Smooth muscle cell of the brain vasculature (primary cell): Measurements from ENCODE around the gene ITPKA.
"Not testable (repeated sequence)": the region's sequence is repeated elsewhere in the genome, so short reads cannot be mapped to it uniquely, and the experiment has no call there.

Source experiments
- DNase-seq: peaks from one replicate; pipeline ENCODE4 v3.0.0-alpha.2; 2012; ENCODE audit warnings: low read depth, low spot score

Gene ITPKA

DNA sequence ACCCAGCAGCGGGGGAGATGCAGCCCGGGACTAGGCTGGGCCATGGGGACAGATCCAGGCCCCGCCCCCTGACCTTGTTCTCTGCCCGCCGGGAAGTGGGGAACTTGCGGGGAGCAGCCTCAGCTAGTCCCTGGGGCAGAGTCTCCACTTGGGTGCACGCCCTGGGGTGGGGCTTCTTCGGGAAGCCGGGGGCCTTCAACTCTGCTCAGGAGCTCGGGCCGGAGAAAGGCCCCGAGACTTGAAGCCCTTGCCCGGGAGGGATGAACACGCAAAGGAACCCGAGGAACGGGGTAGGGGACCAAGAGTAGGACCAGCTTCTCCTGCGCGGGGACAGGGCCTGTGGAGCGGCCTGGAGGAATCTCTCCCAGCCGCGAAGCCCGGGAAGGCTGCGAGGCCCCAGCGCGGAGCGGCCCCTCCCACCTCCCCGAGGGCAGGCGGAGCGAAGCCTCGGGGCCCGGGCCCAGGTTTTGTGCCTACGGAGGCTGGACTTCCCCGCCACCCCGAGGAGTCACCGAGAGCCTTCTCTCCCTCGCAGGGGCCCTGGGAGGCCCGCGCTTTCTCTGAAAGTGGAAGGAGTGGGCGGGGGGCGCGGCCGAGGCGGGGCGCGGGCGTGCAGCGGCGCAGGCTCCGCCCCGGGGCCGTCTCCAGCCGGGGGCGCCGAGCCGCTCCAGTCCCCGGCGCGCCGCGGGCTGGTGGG, at the start of gene ITPKA:
TSS of gene ITPKA (plus strand) at position 670 of the 697 bp plus-strand sequence. CDS start 54 bp downstream, outside the sequence.
- DNase-seq, result no peak

DNA sequence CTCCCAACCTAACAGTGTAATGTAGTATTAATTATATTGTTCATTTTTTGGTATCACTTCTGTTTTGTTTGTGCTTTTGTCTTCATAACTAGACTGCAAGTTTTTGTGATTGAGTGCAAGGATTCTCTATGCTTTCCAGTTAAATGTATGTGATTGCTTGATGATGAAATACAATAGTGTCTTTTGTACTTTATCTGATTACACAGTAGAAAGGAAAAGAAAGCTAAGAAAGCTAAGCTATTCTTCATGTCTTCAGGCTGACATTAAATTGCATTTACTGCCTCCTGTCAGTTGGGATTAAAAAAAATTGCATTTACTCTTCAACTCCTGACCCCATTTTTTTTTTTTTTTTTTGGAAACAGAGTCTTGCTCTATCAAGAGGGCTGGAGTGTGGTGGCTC, 48.3 kb upstream of the ITPKA start:
- DNase-seq, result no peak

DNA sequence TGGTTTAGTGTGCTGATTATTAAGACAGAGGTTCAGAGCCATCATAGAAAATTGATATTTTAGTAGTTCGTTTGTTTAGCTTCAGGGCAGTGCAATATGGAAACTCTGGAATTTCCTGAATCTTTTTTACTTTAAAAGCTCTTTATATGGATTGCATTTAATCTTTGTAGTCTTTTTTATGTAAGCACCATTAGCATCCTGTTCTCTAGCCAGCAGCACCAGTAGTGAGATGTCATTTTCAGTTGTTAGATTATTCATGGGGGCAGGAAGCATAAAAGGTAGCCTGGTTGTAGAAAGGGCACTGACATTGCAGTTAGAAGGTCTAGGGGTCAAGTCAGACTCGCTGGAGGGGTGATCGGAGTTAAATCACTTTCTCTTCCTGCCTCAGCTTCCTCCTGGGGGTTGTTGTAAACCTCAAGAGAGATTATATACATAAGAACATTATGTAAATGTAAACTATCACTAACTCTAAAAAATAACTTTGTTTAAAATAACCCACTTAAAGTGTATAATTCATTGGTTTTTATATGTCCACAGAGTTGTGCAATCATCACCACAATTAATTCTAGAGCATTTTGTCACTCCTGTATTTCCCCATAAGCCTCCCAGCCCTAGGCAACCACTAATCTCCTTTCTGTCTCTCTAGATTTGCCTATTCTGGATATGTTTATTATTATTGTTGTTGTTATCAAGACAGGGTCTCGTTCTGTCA, 31.4 kb upstream of the ITPKA start:
- DNase-seq, result no peak

DNA sequence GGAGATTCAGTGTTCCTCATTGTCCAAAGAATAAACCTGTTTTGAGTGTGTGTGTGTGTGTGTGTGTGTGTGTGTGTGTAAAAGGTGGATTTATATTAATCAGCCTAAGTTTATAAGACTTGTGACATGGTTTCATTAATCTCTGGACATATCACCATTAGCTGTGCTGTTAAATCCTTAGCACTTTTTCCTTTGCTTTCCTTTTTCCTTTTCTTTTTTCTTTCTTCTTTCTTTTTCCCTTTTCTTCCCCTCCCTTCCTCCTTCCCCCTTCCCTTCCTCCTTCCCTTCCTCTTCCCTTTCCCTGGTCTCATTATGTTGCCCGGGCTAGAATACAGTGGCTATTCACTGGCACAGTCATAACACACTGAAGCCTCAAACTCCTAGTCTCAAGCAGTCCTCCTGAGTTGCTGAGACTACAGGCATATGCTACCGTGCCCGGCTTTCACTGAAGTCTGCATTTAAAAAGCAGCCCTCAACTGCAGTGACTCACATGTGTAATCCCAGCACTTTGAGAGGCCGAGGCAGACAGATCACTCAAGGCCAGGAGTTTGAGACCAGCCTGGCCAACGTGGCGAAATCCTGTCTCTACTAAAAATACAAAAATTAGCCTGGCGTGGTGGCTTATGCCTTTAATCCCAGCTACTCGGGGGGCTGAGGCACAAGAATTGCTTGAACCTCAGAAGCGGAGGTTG, 28.6 kb upstream of the ITPKA start:
- DNase-seq, result no peak

DNA sequence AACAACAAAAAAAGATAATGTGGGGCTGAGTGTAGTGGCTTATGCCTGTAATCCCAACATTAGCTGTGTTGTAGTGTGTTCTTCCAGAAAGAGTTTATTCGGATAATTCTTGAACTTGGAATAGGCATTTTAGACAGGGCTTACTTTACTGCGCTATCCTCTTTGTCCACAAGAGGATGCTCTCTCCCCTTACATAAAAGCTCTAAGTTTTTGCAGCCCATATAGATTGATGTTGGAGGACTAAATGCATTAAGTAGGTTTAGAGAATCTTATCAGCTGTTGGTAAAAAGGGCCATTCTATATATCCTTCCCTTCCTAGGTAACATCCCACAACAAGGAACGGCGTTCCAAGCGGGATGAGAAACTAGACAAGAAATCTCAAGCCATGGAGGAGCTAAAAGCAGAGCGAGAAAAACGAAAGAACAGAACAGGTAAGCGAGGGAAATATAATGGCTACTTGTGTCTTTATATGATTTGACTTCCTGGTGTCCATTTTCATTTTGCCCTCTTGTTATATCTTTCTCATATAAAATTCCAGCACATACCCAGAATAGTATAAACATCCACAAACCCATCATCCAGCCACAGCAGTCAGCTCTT, 27.8 kb upstream of the ITPKA start:
- DNase-seq, result peak; percentile 18

DNA sequence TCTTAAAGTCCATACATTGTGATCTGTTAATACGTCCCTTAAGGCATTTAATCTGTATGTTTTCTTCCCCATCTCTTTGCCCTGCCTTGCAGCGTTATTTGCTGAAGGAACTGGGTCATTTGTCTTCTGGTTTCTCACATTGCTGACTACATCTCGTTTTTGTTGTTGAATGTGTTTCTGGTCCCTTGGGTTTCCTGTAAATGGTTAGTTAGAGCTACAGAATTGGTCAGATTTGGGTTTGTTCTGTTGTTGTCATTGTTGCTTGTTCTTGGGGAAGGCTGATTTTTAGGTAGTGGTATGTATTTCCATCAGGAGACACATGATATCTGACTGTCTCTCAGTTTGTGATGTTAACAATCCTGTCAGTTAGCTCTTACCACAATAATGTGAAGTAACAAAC, 27.0 kb upstream of the ITPKA start:
- DNase-seq, result no peak

DNA sequence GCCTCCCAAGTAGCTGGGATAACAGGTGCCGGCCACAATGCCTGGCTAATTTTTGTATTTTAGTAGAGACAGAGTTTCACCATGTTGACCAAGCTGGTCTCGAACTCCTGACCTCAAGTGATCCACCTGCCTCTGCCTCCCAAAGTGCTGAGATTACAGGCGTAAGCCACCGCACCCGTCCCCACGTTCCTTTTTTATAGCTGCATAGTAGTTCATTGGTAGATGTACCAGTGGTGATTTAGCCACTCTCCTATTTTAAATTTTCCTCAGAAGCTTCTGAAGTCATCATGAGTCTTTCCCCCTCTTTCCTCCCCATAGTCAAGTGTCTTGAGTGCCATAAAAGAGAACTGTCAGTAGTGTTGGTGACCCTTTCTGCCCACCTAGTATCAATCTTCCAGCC, 24.0 kb upstream of the ITPKA start:
- not testable (repeated sequence) for DNase-seq

DNA sequence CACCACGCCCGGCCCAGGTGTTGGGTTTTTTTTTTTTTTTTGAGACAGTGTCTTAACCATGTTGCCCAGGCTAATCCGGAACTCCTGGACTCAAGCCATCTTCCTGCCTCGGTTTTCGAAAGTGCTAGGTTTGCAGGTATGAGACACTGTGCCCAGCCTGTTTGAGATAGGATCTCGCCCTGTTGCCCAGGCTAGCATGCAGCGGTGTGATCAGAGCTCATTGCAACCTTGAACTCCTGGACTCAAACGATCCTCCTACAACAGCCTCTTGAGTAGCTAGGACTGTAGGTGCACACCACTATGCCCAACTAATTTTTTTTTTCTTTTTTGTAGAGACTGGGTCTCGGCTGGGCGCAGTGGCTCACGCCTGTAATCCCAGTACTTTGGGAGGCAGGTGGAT, 20.3 kb upstream of the ITPKA start:
- no peak for DNase-seq

DNA sequence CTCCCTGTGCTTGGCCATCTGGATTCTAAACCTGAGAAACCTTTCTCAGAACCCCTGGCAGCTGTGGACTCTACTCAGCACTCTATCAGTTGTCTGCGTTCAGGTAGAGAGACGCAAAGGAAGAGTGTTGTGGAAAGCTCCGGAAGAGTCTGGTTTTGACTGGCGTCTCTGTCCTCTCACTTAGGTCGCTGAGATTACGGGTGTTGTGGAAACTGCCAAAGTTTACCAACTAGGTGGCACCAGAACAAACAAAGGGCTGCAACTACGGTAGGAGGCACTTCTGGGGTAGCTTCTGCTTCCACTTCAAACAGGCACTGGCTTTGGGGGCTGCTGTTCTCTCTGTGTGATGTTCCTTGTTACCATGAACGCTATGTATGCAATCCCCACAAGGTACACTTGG, 19.2 kb upstream of the ITPKA start:
- DNase-seq, result no peak

DNA sequence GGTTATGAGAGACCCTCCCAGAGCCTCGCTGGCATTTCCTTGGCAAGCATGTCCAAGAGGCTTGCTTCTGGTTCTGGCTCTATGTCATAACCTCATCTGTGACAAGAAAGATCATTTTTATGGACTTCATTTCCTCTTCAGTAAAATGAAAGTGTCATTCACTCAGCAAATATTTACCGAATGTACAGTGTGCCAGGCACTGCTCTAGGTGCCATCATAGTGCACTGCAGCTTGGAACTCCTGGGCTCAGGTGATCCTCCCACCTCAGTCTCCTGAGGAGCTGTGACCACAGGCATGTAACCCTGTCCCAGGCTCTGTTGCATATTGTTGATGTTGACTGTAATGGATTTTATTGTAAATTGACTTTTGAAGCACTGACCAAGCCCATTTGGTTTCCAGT, 18.7 kb upstream of the ITPKA start:
- DNase-seq, result no peak

DNA sequence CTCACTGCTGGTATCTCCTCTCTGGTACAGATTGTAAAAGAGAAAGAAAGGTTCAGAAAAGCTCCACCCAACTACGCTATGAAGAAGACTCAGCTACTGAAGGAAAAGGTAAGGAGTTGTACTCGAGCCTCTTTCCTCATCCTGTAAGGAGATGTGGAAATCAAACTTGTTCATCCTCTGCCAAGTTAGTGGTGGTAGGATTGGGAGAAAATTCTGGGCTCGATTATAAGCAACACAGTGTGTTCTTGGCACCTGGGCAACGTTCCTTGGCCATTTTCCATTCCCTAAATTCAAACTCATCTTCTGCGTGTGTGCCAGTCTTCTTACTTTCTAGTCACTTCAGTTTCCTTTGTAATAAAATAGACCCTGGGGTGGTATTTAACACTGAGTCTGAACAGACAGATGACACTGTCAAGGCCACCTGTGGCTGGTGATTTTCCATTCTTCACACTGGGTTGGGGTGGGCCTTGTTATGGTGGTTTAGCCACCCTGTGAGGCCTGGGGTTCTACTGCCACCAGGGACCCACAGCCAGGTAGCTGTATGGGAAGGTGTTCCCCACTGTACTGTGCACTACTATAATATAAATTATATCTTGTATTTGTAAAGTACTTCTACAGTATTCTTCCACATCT, 17.1 kb upstream of the ITPKA start:
- no peak for DNase-seq

DNA sequence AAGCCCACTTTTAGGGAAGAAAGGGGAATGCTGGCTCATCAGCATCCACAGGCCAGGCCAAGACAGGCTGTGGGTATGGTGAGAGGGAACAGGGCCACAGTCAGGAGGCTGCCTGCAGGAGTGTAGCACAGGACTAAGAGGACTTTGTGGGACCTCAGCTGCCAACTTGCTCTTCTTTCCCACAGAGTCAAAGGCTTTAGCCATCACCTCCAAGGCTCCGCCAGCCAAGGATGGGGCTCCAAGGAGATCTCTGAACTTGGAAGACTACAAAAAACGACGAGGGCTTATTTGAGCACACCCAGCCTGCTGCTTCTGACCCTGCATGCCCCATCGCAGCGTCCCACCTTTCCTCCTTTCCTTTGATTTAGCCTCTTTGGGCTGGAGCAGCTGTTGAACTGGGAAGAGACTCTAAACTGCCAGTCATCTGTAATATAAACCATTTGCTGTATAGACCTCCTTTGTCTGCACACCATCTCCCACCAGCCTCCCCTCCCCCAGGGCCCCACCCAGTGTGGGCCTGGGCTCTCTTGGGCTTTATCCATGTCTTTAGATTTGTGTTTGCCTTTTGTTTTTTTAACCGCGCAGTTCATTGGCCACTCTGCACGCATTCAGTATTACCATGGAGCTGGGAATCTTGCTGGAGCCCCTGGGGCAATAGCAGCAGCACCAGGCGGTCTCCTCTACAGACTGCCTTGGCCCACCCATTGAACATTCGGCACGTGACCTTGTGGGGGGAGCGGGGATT, 13.1 kb upstream of the ITPKA start:
- DNase-seq, result no peak

DNA sequence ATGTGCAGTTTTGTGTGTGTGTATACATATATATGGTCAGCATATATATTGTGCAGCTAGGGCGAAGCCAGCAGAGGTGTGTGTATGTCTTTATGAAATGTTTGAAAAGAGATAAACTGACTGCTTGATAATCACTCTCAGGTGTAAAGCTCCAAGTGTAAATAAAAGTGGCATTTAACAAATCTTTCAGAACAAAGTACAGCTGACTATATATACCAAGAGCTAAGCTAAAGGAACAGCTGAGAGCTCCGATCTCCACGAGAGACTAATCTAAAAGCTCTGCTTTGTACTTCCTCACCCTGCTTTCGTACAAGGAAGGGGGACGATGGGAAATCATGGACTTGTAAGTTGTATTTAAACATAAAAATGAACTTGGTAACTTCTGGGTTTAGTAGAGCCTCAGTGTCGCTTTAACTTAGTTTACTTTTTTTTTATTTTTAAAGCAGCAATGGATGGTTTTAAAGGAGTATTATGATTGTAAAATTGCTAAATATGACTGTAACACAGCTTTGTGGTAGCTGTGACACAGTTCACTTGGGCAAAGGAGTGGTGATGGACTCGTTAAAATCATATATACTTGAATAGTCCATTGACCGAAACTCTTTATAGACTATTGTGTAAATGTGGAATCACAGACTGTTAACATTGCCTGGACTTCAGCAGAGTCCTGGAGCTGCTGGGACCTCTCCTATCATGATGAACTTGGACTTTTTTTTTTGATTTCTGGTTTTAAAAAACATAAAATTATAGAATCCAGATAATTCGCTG, 11.4 kb upstream of the ITPKA start:
- no peak for DNase-seq

DNA sequence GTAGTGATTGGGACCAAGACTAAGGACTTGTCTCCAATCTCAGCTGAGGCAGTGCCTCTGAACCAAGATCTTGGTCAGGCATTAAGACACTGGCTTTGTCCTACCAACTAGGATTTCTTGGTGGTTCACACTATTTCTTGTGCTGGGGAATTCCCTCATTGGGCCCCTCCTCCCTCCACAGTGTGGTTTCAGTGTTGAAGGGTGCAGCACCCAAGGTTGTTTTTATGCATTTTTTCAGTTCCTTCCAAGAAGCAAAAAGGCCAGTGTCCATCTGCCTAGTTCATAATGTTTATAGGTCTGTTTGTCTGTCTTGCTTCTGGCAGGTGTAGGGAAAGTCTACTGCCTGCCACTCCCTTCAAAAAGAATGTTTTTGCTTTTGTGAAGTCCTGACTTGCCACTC, 10.6 kb upstream of the ITPKA start:
- DNase-seq, result no peak

DNA sequence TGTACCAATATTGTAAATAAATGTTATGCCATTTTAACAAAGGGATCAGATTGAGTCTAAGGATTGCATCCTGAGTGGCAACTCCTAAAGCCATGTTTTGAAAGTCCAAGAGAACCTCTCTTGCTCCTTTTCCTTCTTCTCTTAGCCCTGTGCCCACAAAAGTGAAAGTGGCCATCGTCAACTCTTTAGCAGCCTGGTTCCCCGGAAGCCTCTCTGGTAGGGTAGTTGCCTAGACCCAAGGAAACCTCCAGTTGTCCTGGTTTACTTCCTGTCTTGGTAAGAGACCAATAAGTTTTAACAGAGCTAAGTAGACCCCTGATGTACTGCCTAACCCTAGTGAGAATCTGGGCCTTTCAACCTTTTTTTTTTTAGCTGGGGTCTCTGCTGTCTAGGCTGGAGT, 10.2 kb upstream of the ITPKA start:
- no peak for DNase-seq

DNA sequence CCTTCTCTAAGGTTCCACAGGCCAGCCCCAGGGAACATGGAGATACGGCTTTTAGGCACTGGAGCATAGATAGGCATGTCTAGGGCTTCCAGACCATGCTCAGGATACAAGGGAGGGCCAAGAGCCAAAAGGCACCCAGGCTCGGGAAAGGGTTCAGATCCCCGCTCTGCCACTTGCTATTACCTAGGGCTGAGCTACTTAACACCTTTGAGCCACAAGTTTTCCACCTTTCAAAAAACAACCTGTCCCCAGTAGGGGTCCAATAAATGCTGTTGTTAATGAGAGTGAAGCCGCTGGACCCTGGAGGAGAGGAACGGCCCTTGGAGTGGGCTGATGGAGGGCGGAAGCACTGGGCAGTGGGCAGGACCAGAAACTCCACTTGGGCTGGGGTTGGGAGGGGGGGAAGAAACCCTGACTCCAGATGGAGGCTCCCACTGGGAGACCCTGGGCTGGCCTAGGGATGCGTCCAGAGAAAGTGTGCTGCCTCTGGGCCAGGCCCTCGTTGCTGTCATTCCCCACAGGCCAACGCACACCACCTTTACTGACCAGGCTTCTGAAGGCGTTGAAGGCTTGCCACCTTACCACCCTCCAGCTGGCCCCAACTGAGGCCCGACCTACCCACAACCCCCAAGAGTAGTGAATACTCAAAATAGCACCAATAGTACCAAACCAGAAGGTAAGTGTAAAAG, 8.6 kb upstream of the ITPKA start:
- DNase-seq, result no peak

DNA sequence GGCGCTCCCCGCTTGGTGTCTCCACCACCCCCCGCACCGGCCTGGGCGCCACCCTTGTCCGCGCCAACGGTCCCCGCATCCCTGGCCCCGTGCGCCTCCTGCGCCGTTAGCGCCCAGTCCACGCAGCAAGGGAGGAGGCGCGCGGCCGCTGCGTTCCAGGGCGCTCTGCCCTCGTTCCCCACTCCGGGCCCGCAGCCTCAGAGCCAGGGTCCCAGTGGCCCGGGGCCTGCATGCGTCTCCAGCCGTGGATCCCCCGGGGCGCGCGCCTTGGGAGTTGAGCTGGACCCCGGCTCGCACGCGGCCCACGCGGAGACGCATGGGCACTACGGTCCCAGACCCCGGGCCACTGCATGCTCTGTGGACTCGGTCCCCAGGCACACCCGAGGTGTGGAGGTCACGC, 7.4 kb upstream of the ITPKA start:
- DNase-seq, result no peak

DNA sequence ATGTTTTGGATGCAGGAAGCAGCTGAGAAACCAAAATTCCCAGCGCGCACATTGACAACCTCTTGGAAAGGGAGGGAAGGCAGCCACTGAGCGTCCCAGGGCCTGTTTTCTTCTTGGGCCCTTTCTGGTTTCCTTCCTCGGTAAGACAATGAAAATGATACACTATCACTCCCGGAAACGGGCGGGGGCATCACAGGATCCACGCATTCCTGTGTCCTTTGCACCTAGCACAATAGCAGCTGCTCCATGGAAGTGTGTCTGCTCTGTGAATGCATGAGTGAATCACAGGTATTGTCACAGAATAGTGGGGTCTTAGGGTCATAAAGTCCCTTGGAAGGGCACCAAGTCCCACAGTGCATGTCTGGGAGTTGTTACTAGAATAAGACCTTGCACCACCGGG, 6.3 kb upstream of the ITPKA start:
- no peak for DNase-seq

DNA sequence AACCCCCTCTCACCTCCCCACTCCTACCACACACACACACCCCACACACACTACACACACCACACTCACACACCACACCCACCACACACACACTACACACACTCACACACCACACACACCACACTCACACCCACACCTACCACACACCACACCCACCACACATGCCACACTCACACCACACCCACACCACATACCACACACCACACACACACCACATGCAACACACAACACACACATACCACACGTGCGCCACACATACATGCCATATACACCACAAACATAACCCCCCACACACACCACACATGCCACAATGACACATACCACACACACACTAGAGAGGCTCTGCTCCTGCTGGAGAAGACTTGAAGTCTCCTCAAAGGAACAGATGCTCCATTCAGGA, 5.9 kb upstream of the ITPKA start:
- no peak for DNase-seq

DNA sequence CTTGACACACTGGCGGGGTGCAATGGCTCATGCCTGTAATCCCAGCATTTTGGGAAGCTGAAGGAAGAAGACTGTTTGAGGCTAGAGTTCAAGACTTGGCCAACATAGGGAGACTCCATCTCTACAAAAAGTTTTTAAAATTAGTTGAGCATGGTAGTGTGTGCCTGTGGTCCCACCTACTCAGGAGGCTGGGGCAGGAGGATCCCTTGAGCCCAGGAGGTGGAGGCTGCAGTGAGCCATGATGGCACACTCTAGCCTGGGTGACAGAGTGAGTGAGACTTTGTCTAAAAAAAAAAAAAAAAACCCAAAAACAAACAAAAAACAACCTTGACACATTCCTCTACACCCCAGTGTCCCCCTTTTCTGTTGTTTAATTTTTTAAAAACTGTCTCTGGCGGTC, 4.0 kb upstream of the ITPKA start:
- DNase-seq, result no peak
